Measurements from ENCODE around the gene MAP1LC3B. TPM values are rescaled to one million over a fixed set of nuclear protein-coding genes. Genes with fewer than 3 reads are reported as not detected.

The MAP1LC3B gene
- polyA plus RNA-seq (2013, experiment 1 of 2) = 102 TPM
- 105 TPM for polyA plus RNA-seq (2013, experiment 2 of 2)

DNA sequence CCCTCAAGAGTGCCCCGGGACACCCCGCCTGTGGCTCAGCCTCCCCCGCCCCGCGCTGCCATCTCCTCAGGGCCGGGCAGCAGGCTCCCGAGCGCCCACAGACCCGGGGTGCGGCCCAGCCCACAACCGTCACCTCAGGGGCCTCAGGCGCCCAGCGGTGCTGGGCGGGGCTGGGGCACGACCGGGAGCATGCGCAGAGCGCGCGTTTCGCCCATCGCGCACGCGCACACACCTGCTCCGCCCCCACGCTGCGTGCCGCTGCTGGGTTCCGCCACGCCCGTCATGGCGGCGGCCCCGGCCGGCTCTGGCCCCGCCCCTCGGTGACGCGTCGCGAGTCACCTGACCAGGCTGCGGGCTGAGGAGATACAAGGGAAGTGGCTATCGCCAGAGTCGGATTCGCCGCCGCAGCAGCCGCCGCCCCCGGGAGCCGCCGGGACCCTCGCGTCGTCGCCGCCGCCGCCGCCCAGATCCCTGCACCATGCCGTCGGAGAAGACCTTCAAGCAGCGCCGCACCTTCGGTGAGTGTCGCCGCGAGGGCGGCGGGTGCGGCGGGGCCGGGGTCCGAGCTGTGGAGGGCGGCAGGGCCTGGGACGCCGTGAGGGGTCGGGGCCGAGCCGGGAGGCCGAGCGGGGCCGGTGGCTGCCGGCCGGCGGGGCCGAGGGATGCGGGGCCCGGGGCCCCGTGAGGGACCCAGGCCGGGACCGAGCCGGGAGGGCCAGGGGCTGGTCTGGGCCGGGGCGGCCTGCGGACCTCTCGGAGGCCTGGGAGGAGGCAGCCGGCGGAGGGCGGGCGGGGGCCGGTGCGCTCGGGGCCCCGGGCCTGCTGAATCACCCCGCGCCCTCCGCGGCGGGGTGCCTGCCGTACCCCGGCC lies at the start of gene MAP1LC3B:
Gene MAP1LC3B (plus strand): TSS at position 387 of the 871 bp plus-strand sequence. CDS start 92 bp downstream, at position 479.
- H3K4me1 ChIP-seq (ENCODE audit: control insufficient read depth, insufficient read depth, low read depth, low read length) = peaks cover 15% of the 10 kb centered on the region
- peak within 1 kb of the TSS; percentile 49 to 97 for H3K23ac ChIP-seq (ENCODE audit: low read length in 2 of 2)
- peak within 1 kb of the TSS; percentile 41 for H2AK5ac ChIP-seq (ENCODE audit: low read length, severe bottlenecking)
- peak within 1 kb of the TSS; percentile 97 for H2BK5ac ChIP-seq (ENCODE audit: low read depth, low read length, poor library complexity, severe bottlenecking)
- peak within 1 kb of the TSS; percentile 90 to 99 for H3K14ac ChIP-seq (ENCODE audit: low read length in 2 of 2)
- H3K27me3 ChIP-seq (ENCODE audit: control insufficient read depth in 1 of 2, insufficient read depth in 1 of 2, low read length in 2 of 2) = no peaks in the 10 kb centered on the region
- H4K91ac ChIP-seq (ENCODE audit: low read length) = peak within 1 kb of the TSS; percentile 99
- peak within 1 kb of the TSS; percentile 99 for H4K8ac ChIP-seq (ENCODE audit: low read length)
- H2BK12ac ChIP-seq (ENCODE audit: low read length in 2 of 2) = peak within 1 kb of the TSS; percentile 57 to 71
- H2BK120ac ChIP-seq (ENCODE audit: low read depth, low read length) = peak within 1 kb of the TSS; percentile 98
- H3K4me3 ChIP-seq (ENCODE audit: insufficient read depth in 1 of 2, low read depth in 1 of 2, low read length in 2 of 2) = peak within 1 kb of the TSS; percentile 94 to 97
- peaks cover 3 to 5% of the 10 kb centered on the region in 2 experiments for H3K36me3 ChIP-seq (ENCODE audit: control insufficient read depth in 1 of 2, insufficient read depth in 2 of 2, low read depth in 1 of 2, low read length in 2 of 2)
- peak within 1 kb of the TSS; percentile 95 for H3K9ac ChIP-seq (ENCODE audit: low read length)
- H3K18ac ChIP-seq (ENCODE audit: low read depth in 1 of 2, low read length in 2 of 2) = peak within 1 kb of the TSS; percentile 99 to 100
- whole genome bisulfite sequencing = under 1% methylated on average over 84 of the region's 113 CpGs
- peaks cover 9% of the 10 kb centered on the region for H3K79me1 ChIP-seq (replicated peaks; ENCODE audit: low read length, poor library complexity, severe bottlenecking)
- peak; percentile 94 for DNase-seq
- peak within 1 kb of the TSS; percentile 94 for H2BK15ac ChIP-seq (ENCODE audit: low read depth, poor library complexity, severe bottlenecking)
- peak within 1 kb of the TSS; percentile 42 for H2AFZ ChIP-seq (ENCODE audit: low read depth, low read length)
- no peaks in the 10 kb centered on the region for H3K9me3 ChIP-seq (ENCODE audit: control insufficient read depth, low read length)
- peak within 1 kb of the TSS; percentile 22 for H3K27ac ChIP-seq (ENCODE audit: low read length, poor library complexity, severe bottlenecking)
- peak within 1 kb of the TSS; percentile 99 to 100 for H3K4ac ChIP-seq (ENCODE audit: low read depth in 1 of 2, low read length in 2 of 2)
- peak within 1 kb of the TSS; percentile 71 for H3K4me2 ChIP-seq (ENCODE audit: low read length, poor library complexity, severe bottlenecking)

DNA sequence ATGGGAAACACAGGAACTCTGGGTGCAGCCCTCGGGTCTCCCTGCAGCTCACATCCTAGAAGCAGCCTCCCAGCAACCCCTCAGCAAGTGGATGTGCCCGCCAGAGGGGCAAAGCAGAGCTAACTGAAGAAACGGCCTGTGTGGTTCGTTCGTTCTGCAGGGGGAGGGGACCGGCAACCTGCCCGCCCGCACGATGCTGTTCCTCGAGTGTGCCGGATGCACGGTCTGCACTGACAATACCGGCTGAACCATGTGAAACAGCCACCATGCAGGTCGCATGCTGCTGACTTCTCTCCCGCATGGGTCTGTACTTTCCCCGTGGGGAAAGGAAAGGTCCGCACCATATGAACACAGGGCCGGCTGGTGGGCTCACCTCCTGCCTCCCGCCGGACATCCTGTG lies 49.6 kb upstream of the MAP1LC3B start:
- no peak overlapping the region for H2AFZ ChIP-seq (ENCODE audit: low read depth, low read length)
- no peak overlapping the region for H3K4me2 ChIP-seq (ENCODE audit: low read length, poor library complexity, severe bottlenecking)
- H3K9ac ChIP-seq (ENCODE audit: low read length) = no peak overlapping the region
- H3K27me3 ChIP-seq (ENCODE audit: control insufficient read depth in 1 of 2, insufficient read depth in 1 of 2, low read length in 2 of 2) = no peaks in the 10 kb centered on the region
- H3K4me1 ChIP-seq (ENCODE audit: control insufficient read depth, insufficient read depth, low read depth, low read length) = peaks cover 17% of the 10 kb centered on the region
- no peak overlapping the region for H4K8ac ChIP-seq (ENCODE audit: low read length)
- H3K9me3 ChIP-seq (ENCODE audit: control insufficient read depth, low read length) = no peaks in the 10 kb centered on the region
- H2BK15ac ChIP-seq (ENCODE audit: low read depth, poor library complexity, severe bottlenecking) = no peak overlapping the region
- H3K27ac ChIP-seq (ENCODE audit: low read length, poor library complexity, severe bottlenecking) = no peak overlapping the region
- H2AK5ac ChIP-seq (ENCODE audit: low read length, severe bottlenecking) = no peak overlapping the region
- no peak overlapping the region for H3K14ac ChIP-seq (ENCODE audit: low read length in 2 of 2)
- H3K4me3 ChIP-seq (ENCODE audit: insufficient read depth in 1 of 2, low read depth in 1 of 2, low read length in 2 of 2) = no peak overlapping the region
- H2BK120ac ChIP-seq (ENCODE audit: low read depth, low read length) = no peak overlapping the region
- no peak for DNase-seq
- H2BK5ac ChIP-seq (ENCODE audit: low read depth, low read length, poor library complexity, severe bottlenecking) = no peak overlapping the region
- H3K4ac ChIP-seq (ENCODE audit: low read depth in 1 of 2, low read length in 2 of 2) = no peak overlapping the region
- 96% methylated on average over 20 of the region's 20 CpGs for WGBS
- H2BK12ac ChIP-seq (ENCODE audit: low read length in 2 of 2) = no peak overlapping the region
- peak overlapping the region; percentile 14 for H4K91ac ChIP-seq (ENCODE audit: low read length)
- H3K18ac ChIP-seq (ENCODE audit: low read depth in 1 of 2, low read length in 2 of 2) = no peak overlapping the region
- H3K36me3 ChIP-seq (ENCODE audit: control insufficient read depth in 1 of 2, insufficient read depth in 2 of 2, low read depth in 1 of 2, low read length in 2 of 2) = peaks cover 60 to 84% of the 10 kb centered on the region in 2 experiments
- peaks cover 45% of the 10 kb centered on the region for H3K79me1 ChIP-seq (replicated peaks; ENCODE audit: low read length, poor library complexity, severe bottlenecking)
- no peak overlapping the region for H3K23ac ChIP-seq (ENCODE audit: low read length in 2 of 2)

GRCh38 chr16:87342978-87343752 lies 49.0 kb upstream of the MAP1LC3B start:
- Histone ChIP-seq H3K23ac (ENCODE audit: low read length in 2 of 2) (no peak overlapping the region), H3K9me3 (ENCODE audit: control insufficient read depth, low read length) (no peaks in the 10 kb centered on the region), H3K27ac (ENCODE audit: low read length, poor library complexity, severe bottlenecking) (no peak overlapping the region), H3K4ac (ENCODE audit: low read depth in 1 of 2, low read length in 2 of 2) (no peak overlapping the region), H3K27me3 (ENCODE audit: control insufficient read depth in 1 of 2, insufficient read depth in 1 of 2, low read length in 2 of 2) (no peaks in the 10 kb centered on the region), H2AK5ac (ENCODE audit: low read length, severe bottlenecking) (no peak overlapping the region), H3K18ac (ENCODE audit: low read depth in 1 of 2, low read length in 2 of 2) (no peak overlapping the region), H3K36me3 (ENCODE audit: control insufficient read depth in 1 of 2, insufficient read depth in 2 of 2, low read depth in 1 of 2, low read length in 2 of 2) (peaks cover 59 to 83% of the 10 kb centered on the region in 2 experiments), H2AFZ (ENCODE audit: low read depth, low read length) (no peak overlapping the region), H4K91ac (ENCODE audit: low read length) (no peak overlapping the region), H2BK120ac (ENCODE audit: low read depth, low read length) (no peak overlapping the region), H3K4me1 (ENCODE audit: control insufficient read depth, insufficient read depth, low read depth, low read length) (peaks cover 17% of the 10 kb centered on the region), H3K79me1 (replicated peaks; ENCODE audit: low read length, poor library complexity, severe bottlenecking) (peaks cover 50% of the 10 kb centered on the region), H3K4me3 (ENCODE audit: insufficient read depth in 1 of 2, low read depth in 1 of 2, low read length in 2 of 2) (no peak overlapping the region), H2BK12ac (ENCODE audit: low read length in 2 of 2) (no peak overlapping the region), H3K14ac (ENCODE audit: low read length in 2 of 2) (no peak overlapping the region), H2BK15ac (ENCODE audit: low read depth, poor library complexity, severe bottlenecking) (no peak overlapping the region), H2BK5ac (ENCODE audit: low read depth, low read length, poor library complexity, severe bottlenecking) (no peak overlapping the region), H4K8ac (ENCODE audit: low read length) (no peak overlapping the region), H3K4me2 (ENCODE audit: low read length, poor library complexity, severe bottlenecking) (no peak overlapping the region), H3K9ac (ENCODE audit: low read length) (no peak overlapping the region)
- no peak for DNase-seq
- 90% methylated on average over 26 of the region's 26 CpGs for WGBS

- 98% methylated on average over 11 of the region's 11 CpGs for WGBS
- no peak overlapping the region for H2AFZ ChIP-seq (ENCODE audit: low read depth, low read length)
- H4K91ac ChIP-seq (ENCODE audit: low read length) = no peak overlapping the region
- peaks cover 17% of the 10 kb centered on the region for H3K4me1 ChIP-seq (ENCODE audit: control insufficient read depth, insufficient read depth, low read depth, low read length)
- peaks cover 59 to 84% of the 10 kb centered on the region in 2 experiments for H3K36me3 ChIP-seq (ENCODE audit: control insufficient read depth in 1 of 2, insufficient read depth in 2 of 2, low read depth in 1 of 2, low read length in 2 of 2)
- peaks cover 52% of the 10 kb centered on the region for H3K79me1 ChIP-seq (replicated peaks; ENCODE audit: low read length, poor library complexity, severe bottlenecking)
- H2BK15ac ChIP-seq (ENCODE audit: low read depth, poor library complexity, severe bottlenecking) = no peak overlapping the region
- H3K23ac ChIP-seq (ENCODE audit: low read length in 2 of 2) = no peak overlapping the region
- no peak overlapping the region for H3K9ac ChIP-seq (ENCODE audit: low read length)
- no peak overlapping the region for H2BK120ac ChIP-seq (ENCODE audit: low read depth, low read length)
- no peaks in the 10 kb centered on the region for H3K9me3 ChIP-seq (ENCODE audit: control insufficient read depth, low read length)
- no peak overlapping the region for H3K4me3 ChIP-seq (ENCODE audit: insufficient read depth in 1 of 2, low read depth in 1 of 2, low read length in 2 of 2)
- H3K18ac ChIP-seq (ENCODE audit: low read depth in 1 of 2, low read length in 2 of 2) = no peak overlapping the region
- no peak overlapping the region for H4K8ac ChIP-seq (ENCODE audit: low read length)
- no peak overlapping the region for H3K27ac ChIP-seq (ENCODE audit: low read length, poor library complexity, severe bottlenecking)
- no peak overlapping the region for H2AK5ac ChIP-seq (ENCODE audit: low read length, severe bottlenecking)
- H2BK5ac ChIP-seq (ENCODE audit: low read depth, low read length, poor library complexity, severe bottlenecking) = no peak overlapping the region
- H3K4me2 ChIP-seq (ENCODE audit: low read length, poor library complexity, severe bottlenecking) = no peak overlapping the region
- H2BK12ac ChIP-seq (ENCODE audit: low read length in 2 of 2) = no peak overlapping the region
- no peaks in the 10 kb centered on the region for H3K27me3 ChIP-seq (ENCODE audit: control insufficient read depth in 1 of 2, insufficient read depth in 1 of 2, low read length in 2 of 2)
- H3K14ac ChIP-seq (ENCODE audit: low read length in 2 of 2) = no peak overlapping the region
- H3K4ac ChIP-seq (ENCODE audit: low read depth in 1 of 2, low read length in 2 of 2) = no peak overlapping the region
- no peak for DNase-seq
These were observed 48.4 kb upstream of the MAP1LC3B start for GRCh38 chr16:87343753-87344050.
